H1 (cell line): ENCODE results near the gene BRD1. TPM values are rescaled to one million over a fixed set of nuclear protein-coding genes. Genes with fewer than 3 reads are reported as not detected.

ENCODE experiments used
- CTCF ChIA-PET: fragments of 300-600 bp; sonication (Branson Sonifier 250); formaldehyde crosslinking; loops from one replicate; lab custom pipeline; 2021; ENCODE audit not compliant: partially characterized antibody; lab: Charles Lee
- POLR2A ChIA-PET: fragments of 300-600 bp; sonication (Branson Sonifier 250); formaldehyde crosslinking; loops from one replicate; lab custom pipeline; 2021; ENCODE audit warnings: inconsistent platforms; ENCODE audit not compliant: partially characterized antibody; lab: Charles Lee
- DNase-seq, 2 experiments: peaks; one replicate each; pipeline versions ENCODE4 v3.0.0 to v3.0.0-alpha.2; 2010 to 2022; ENCODE audit warnings: low spot score in 2 of 2, low read depth in 1 of 2, mixed read lengths in 1 of 2
- FAIRE-seq: peaks from 2 replicates; lab custom pipeline; 2011; peaks lifted over from hg19 to GRCh38; lab: Jason Lieb, UNC
- H2AFZ ChIP-seq: 2 replicates; pipeline ENCODE4 v1.8.1; 2012; ENCODE audit warnings: low read length, inconsistent platforms
- H2AK5ac ChIP-seq: 2 replicates; pipeline ENCODE4 v1.6.1; 2013; ENCODE audit warnings: low read depth, low read length
- H2BK120ac ChIP-seq: replicated peaks from 2 replicates; pipeline ENCODE3; 2013; ENCODE audit warnings: low read depth, low read length, inconsistent platforms
- H2BK12ac ChIP-seq: 2 replicates; pipeline ENCODE4 v1.6.1; 2013; ENCODE audit warnings: low read depth, low read length
- H2BK15ac ChIP-seq: 2 replicates; pipeline ENCODE4 v1.6.1; 2013; ENCODE audit warnings: low read length
- H2BK20ac ChIP-seq: 2 replicates; pipeline ENCODE4 v1.6.1; 2013; ENCODE audit warnings: low read length
- H2BK5ac ChIP-seq: 2 replicates; pipeline ENCODE4 v1.6.1; 2013; ENCODE audit warnings: low read depth, low read length
- H3K14ac ChIP-seq: 2 replicates; pipeline ENCODE4 v1.6.1; 2013; ENCODE audit warnings: inconsistent platforms; ENCODE audit not compliant: insufficient read length
- H3K18ac ChIP-seq: 2 replicates; pipeline ENCODE4 v1.6.1; 2013; ENCODE audit warnings: low read length; ENCODE audit errors: extremely low read depth
- H3K23ac ChIP-seq: 2 replicates; pipeline ENCODE4 v1.6.1; 2013; ENCODE audit warnings: inconsistent platforms; ENCODE audit not compliant: insufficient read length
- H3K23me2 ChIP-seq: 2 replicates; pipeline ENCODE4 v1.6.1; 2013; ENCODE audit warnings: low read depth, low read length
- H3K27ac ChIP-seq: 2 replicates; pipeline ENCODE4 v1.6.1; 2011; ENCODE audit warnings: low read depth, low read length, inconsistent platforms
- H3K27me3 ChIP-seq, 4 experiments: replicated peaks in 1 of 4; 1 replicate in 1 of 4; 2 replicates in 3 of 4; pipeline versions ENCODE4 v1.6.1 to v1.8.1; 2011 to 2013; ENCODE audit warnings: low read length in 3 of 4, mild to moderate bottlenecking in 3 of 4, inconsistent platforms in 2 of 4, mixed read lengths in 2 of 4, moderate library complexity in 1 of 4; ENCODE audit not compliant: control insufficient read depth in 3 of 4, insufficient read depth in 3 of 4; ENCODE audit errors: extremely low read depth in 1 of 4
- H3K36me3 ChIP-seq, 4 experiments: 2 replicates each; pipeline versions ENCODE4 v1.6.1 to v1.8.1; 2011 to 2013; ENCODE audit warnings: mild to moderate bottlenecking in 4 of 4, low read length in 3 of 4, moderate library complexity in 2 of 4, control low read depth in 1 of 4, inconsistent platforms in 1 of 4; ENCODE audit not compliant: insufficient read depth in 4 of 4, control insufficient read depth in 2 of 4
- H3K4ac ChIP-seq: replicated peaks from 2 replicates; pipeline ENCODE3; 2013; ENCODE audit warnings: low read length, low read depth, mixed read lengths, inconsistent platforms; ENCODE audit not compliant: insufficient read length
- H3K4me1 ChIP-seq, 4 experiments: replicated peaks in 1 of 4; 1 replicate in 1 of 4; 2 replicates in 3 of 4; pipeline versions ENCODE4 v1.6.1 to v1.8.1; 2011 to 2013; ENCODE audit warnings: low read length in 3 of 4, inconsistent platforms in 2 of 4, mixed read lengths in 1 of 4; ENCODE audit not compliant: insufficient read depth in 4 of 4, control insufficient read depth in 3 of 4
- H3K4me2 ChIP-seq, 2 experiments: 2 replicates each; pipeline versions ENCODE4 v1.6.1 to v1.8.1; 2011 to 2013; ENCODE audit warnings: low read depth in 2 of 2, low read length in 2 of 2, control low read depth in 1 of 2, inconsistent platforms in 1 of 2, mild to moderate bottlenecking in 1 of 2; ENCODE audit not compliant: insufficient read depth in 1 of 2
- H3K4me3 ChIP-seq, 4 experiments: fragments of 200-600, 300-600 bp in 1 of 4; sonication (generic), shearing (Covaris generic), sonication (Bioruptor Twin) in 1 of 4; 2 replicates each; pipeline versions ENCODE4 v1.5.1 to v1.8.1; 2011 to 2016; ENCODE audit warnings: low read length in 4 of 4, low read depth in 3 of 4, control low read depth in 2 of 4, inconsistent platforms in 2 of 4, mild to moderate bottlenecking in 2 of 4, mixed read lengths in 1 of 4, moderate library complexity in 1 of 4; ENCODE audit not compliant: insufficient read depth in 2 of 4; ENCODE audit errors: extremely low read depth in 1 of 4
- H3K56ac ChIP-seq: replicated peaks from 2 replicates; pipeline ENCODE3; 2013; ENCODE audit warnings: low read depth, mild to moderate bottlenecking, mixed read lengths, low read length, inconsistent platforms; ENCODE audit not compliant: insufficient read length
- H3K79me1 ChIP-seq: 2 replicates; pipeline ENCODE4 v1.6.1; 2013; ENCODE audit warnings: low read depth, low read length, control low read depth
- H3K79me2 ChIP-seq, 2 experiments: 2 replicates each; pipeline versions ENCODE4 v1.6.1 to v1.8.1; 2012 to 2013; ENCODE audit warnings: low read length in 2 of 2, mild to moderate bottlenecking in 2 of 2, inconsistent platforms in 1 of 2; ENCODE audit not compliant: insufficient read depth in 2 of 2, control insufficient read depth in 1 of 2
- H3K9ac ChIP-seq, 4 experiments: replicated peaks in 1 of 4; 1 replicate in 1 of 4; 2 replicates in 3 of 4; pipeline versions ENCODE4 v1.6.1 to v1.8.1; 2011 to 2013; ENCODE audit warnings: low read depth in 3 of 4, low read length in 3 of 4, control low read depth in 2 of 4, mild to moderate bottlenecking in 2 of 4, moderate library complexity in 2 of 4, inconsistent platforms in 1 of 4; ENCODE audit errors: extremely low read depth in 1 of 4
- H3K9me3 ChIP-seq, 2 experiments: 2 replicates each; pipeline versions ENCODE4 v1.6.1 to v1.8.1; 2012 to 2013; ENCODE audit warnings: mild to moderate bottlenecking in 2 of 2, moderate library complexity in 2 of 2, control low read depth in 1 of 2, inconsistent platforms in 1 of 2, low read depth in 1 of 2, low read length in 1 of 2, mixed read lengths in 1 of 2; ENCODE audit not compliant: insufficient read depth in 2 of 2
- H4K20me1 ChIP-seq, 2 experiments: replicated peaks in 1 of 2; 2 replicates each; pipeline versions ENCODE3 to v1.8.1; 2011 to 2013; ENCODE audit warnings: inconsistent platforms in 2 of 2, low read length in 2 of 2, mild to moderate bottlenecking in 1 of 2; ENCODE audit not compliant: insufficient read depth in 2 of 2, control insufficient read depth in 1 of 2
- H4K5ac ChIP-seq: 2 replicates; pipeline ENCODE4 v1.6.1; 2013; ENCODE audit warnings: low read length, low read depth, mixed read lengths, inconsistent platforms; ENCODE audit not compliant: insufficient read length
- H4K8ac ChIP-seq: 2 replicates; pipeline ENCODE4 v1.8.0; 2013; ENCODE audit warnings: mild to moderate bottlenecking, moderate library complexity, low read length, inconsistent platforms; ENCODE audit not compliant: insufficient read depth; ENCODE audit errors: extremely low read depth
- H4K91ac ChIP-seq: replicated peaks from 2 replicates; pipeline ENCODE3; 2013; ENCODE audit warnings: low read length, mixed read lengths, inconsistent platforms; ENCODE audit not compliant: insufficient read length
- ATF3 ChIP-seq: IDR thresholded peaks from 2 replicates; pipeline ENCODE4 v1.6.1; 2011; ENCODE audit warnings: low read depth, mild to moderate bottlenecking, low read length; ENCODE audit not compliant: insufficient read depth
- CTCF ChIP-seq, 3 experiments: IDR thresholded peaks; 1 replicate in 2 of 3; 2 replicates in 1 of 3; pipeline versions ENCODE4 v1.5.1 to v1.6.1; 2011; ENCODE audit warnings: low read length in 3 of 3, mild to moderate bottlenecking in 3 of 3, inconsistent platforms in 2 of 3, low read depth in 1 of 3, moderate library complexity in 1 of 3; ENCODE audit not compliant: insufficient read depth in 1 of 3; ENCODE audit errors: control extremely low read depth in 1 of 3
- KDM4A ChIP-seq: IDR thresholded peaks from one replicate; pipeline ENCODE4 v1.7.1; 2012; ENCODE audit warnings: low read depth, mild to moderate bottlenecking, moderate library complexity, low read length, inconsistent platforms; ENCODE audit not compliant: severe bottlenecking
- MAX ChIP-seq: IDR thresholded peaks from 2 replicates; pipeline ENCODE4 v1.6.1; 2012; ENCODE audit warnings: inconsistent platforms
- RXRA ChIP-seq: IDR thresholded peaks from 2 replicates; pipeline ENCODE4 v1.6.1; 2011; ENCODE audit warnings: low read depth, mild to moderate bottlenecking, low read length, moderate library complexity; ENCODE audit not compliant: insufficient read depth
- TBP ChIP-seq: IDR thresholded peaks from 2 replicates; pipeline ENCODE4 v1.6.1; 2011; ENCODE audit warnings: low read depth, low read length, improper control_type of control experiment
- USF2 ChIP-seq: IDR thresholded peaks from 2 replicates; pipeline ENCODE4 v1.6.1; 2011; ENCODE audit warnings: low read length, improper control_type of control experiment
- WGBS, 2 experiments: shearing (Covaris generic) in 1 of 2; methylation state at CpG; one replicate each; pipeline versions ENCODE4 v1.1.6 to v1.1.7; 2013 to 2015; ENCODE audit warnings: low lambda C conversion rate in 2 of 2, mixed read lengths in 2 of 2, inconsistent platforms in 1 of 2, low coverage in 1 of 2, missing lambda C conversion rate in 1 of 2; ENCODE audit not compliant: insufficient replicate concordance in 2 of 2, insufficient coverage in 1 of 2, insufficient read length in 1 of 2; ENCODE audit errors: extremely low coverage in 1 of 2, missing lambda C conversion rate in 1 of 2; 5-methylcytosine and 5-hydroxymethylcytosine counted together
- polyA plus RNA-seq, 7 experiments: library from polyadenylated mRNA; depleted of rRNA in 3 of 7; stranded (reverse) in 5 of 7; unstranded in 2 of 7; fragments of >200 nt in 5 of 7; fragments of 200-250 nt in 2 of 7; gene quantifications; 1 replicate in 5 of 7; 2 replicates in 1 of 7; 4 replicates in 1 of 7; pipeline versions ENCODE4 v1.2.1 to v1.2.3, GENCODE V29; 2011 to 2013; ENCODE audit warnings: missing spikeins in 2 of 7, mixed read lengths in 2 of 7
- total RNA-seq: library from RNA; stranded (reverse); fragmentation: NEBNext Ultra II Directional; extraction: Animal tissue kit (Norgen Biotek cat#: 25700); gene quantifications from 2 replicates; pipeline ENCODE4 v1.2.1, GENCODE V29; 2021

The BRD1 gene
- total and polyA plus RNA-seq, 2 of the 8 experiments (the other 6 are each of a cell fraction or from before 2014, with no cell fraction given) = 6.8 to 34.0 TPM

- Histone ChIP-seq H2BK20ac (no peak overlapping the region), H2BK5ac (no peak overlapping the region), H3K9me3 (peaks cover 5 to 8% of the 10 kb centered on the region in 2 experiments; a peak in 2 of 4 replicates), H3K4ac (no peak overlapping the region), H3K27me3 (peaks cover 0 to 3% (median 0%) of the 10 kb centered on the region in 4 experiments; a peak in 2 of 7 replicates), H2AK5ac (no peak overlapping the region), H2BK120ac (no peak overlapping the region), H3K56ac (no peak overlapping the region), H2BK15ac (no peak overlapping the region), H3K4me1 (peaks cover 0 to 6% (median under 1%) of the 10 kb centered on the region in 4 experiments; a peak in 4 of 7 replicates), H3K9ac (no peak overlapping the region), H3K36me3 (no peaks in the 10 kb centered on the region), H4K8ac (no peak overlapping the region), H4K91ac (no peak overlapping the region), H3K23ac (no peak overlapping the region), H3K79me2 (no peaks in the 10 kb centered on the region), H3K4me3 (no peak overlapping the region), H4K5ac (no peak overlapping the region), H3K79me1 (no peaks in the 10 kb centered on the region), H3K14ac (no peak overlapping the region), H2AFZ (no peak overlapping the region), H3K18ac (no peak overlapping the region), H3K27ac (no peak overlapping the region), H2BK12ac (peak overlapping the region; percentile 86; the same call in 1 of the 2 replicates), H4K20me1 (peaks cover 2% of the 10 kb centered on the region in 2 experiments), H3K4me2 (no peak overlapping the region), H3K23me2 (peaks cover 10% of the 10 kb centered on the region; the same call in 1 of the 2 replicates)
- 46% methylated on average over 5 of the region's 5 CpGs; no CpG with 5 or more reads in 1 of the 2 experiments for WGBS, 2 experiments
- ChIA-PET POLR2A (no interaction called here), CTCF (interaction anchor here (0.6 to 1.9 kb wide), 26 partner anchors 10 to 465 kb away, joined by 3 to 9 read pairs (median 4); no protein-coding TSS in a partner anchor)
- DNase-seq (peak; percentile 38 to 74), FAIRE-seq (peak; percentile 78)
- TF ChIP-seq ATF3 = no peak
- TF ChIP-seq KDM4A = no peak
- no peak for TF ChIP-seq USF2
- no peak for TF ChIP-seq RXRA
- TF ChIP-seq MAX = no peak
- TF ChIP-seq CTCF (IDR thresholded peaks at IDR 0.05; ENCODE audit: control extremely low read depth in 1 of 3, insufficient read depth in 1 of 3, low read depth in 1 of 3, low read length in 3 of 3) = peak in 2 of 3 experiments; percentile 77 to 86; a peak in 3 of 4 replicates
- TF ChIP-seq TBP = peak; percentile 20; the same call in 1 of the 2 replicates
Measured at GRCh38 chr22:49767355-49768062, 60.2 kb downstream of the BRD1 start.
